PC-3 (cell line): ENCODE measurements around the gene CHM.

Source experiments
- EZH2 ChIP-seq: fragments of 300-600 bp; sonication (generic); IDR thresholded peaks from one replicate; pipeline ENCODE4 v1.6.1; 2017; ENCODE audit warnings: antibody characterized with exemption, mild to moderate bottlenecking, low read length; ENCODE audit not compliant: unreplicated experiment
- TF ChIP-seq, protein P1 (sequence below): fragments of 300-600 bp; sonication (generic); conservative IDR thresholded peaks from 2 replicates; pipeline ENCODE4 v1.5.1; 2017; ENCODE audit warnings: antibody characterized with exemption, low read depth, mild to moderate bottlenecking, low read length

GRCh38 chrX:85941275-85941674, 106.1 kb downstream of the CHM start:
- TF ChIP-seq, protein P1, sequence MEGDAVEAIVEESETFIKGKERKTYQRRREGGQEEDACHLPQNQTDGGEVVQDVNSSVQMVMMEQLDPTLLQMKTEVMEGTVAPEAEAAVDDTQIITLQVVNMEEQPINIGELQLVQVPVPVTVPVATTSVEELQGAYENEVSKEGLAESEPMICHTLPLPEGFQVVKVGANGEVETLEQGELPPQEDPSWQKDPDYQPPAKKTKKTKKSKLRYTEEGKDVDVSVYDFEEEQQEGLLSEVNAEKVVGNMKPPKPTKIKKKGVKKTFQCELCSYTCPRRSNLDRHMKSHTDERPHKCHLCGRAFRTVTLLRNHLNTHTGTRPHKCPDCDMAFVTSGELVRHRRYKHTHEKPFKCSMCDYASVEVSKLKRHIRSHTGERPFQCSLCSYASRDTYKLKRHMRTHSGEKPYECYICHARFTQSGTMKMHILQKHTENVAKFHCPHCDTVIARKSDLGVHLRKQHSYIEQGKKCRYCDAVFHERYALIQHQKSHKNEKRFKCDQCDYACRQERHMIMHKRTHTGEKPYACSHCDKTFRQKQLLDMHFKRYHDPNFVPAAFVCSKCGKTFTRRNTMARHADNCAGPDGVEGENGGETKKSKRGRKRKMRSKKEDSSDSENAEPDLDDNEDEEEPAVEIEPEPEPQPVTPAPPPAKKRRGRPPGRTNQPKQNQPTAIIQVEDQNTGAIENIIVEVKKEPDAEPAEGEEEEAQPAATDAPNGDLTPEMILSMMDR, result no peak
- no peak for TF ChIP-seq EZH2
